GM23338 (cell line): Measurements from ENCODE around the gene CTNNA2. TPM values are rescaled to one million over a fixed set of nuclear protein-coding genes. Genes with fewer than 3 reads are reported as not detected.

Source experiments
- ATAC-seq: fragments of 200-7000 bp; cut with Tn5 transposase; 3 replicates; pipeline ENCODE4 v1.9.1; 2020
- DNase-seq: peaks from one replicate; pipeline ENCODE4 v3.0.0-alpha.2; 2015; ENCODE audit warnings: low spot score
- H2AFZ ChIP-seq: fragments of 200-600 bp; sonication (generic); 2 replicates; pipeline ENCODE4 v1.8.0; 2016; ENCODE audit warnings: antibody characterized with exemption, mild to moderate bottlenecking, moderate library complexity
- H3F3A ChIP-seq: fragments of 200-600 bp; sonication (generic); replicated peaks from 2 replicates; pipeline ENCODE4 v1.8.0; 2017; ENCODE audit warnings: antibody characterized with exemption, mixed run types, low read depth
- H3K27ac ChIP-seq: fragments of 200-600 bp; sonication (generic); 2 replicates; pipeline ENCODE4 v1.6.1; 2016; ENCODE audit warnings: low read depth
- H3K27me3 ChIP-seq: fragments of 200-600 bp; sonication (generic); 2 replicates; pipeline ENCODE4 v1.8.0; 2016; ENCODE audit warnings: mild to moderate bottlenecking, mixed run types, moderate library complexity; ENCODE audit not compliant: insufficient read depth
- H3K36me3 ChIP-seq: fragments of 200-600 bp; sonication (generic); 2 replicates; pipeline ENCODE4 v1.8.0; 2016; ENCODE audit warnings: mild to moderate bottlenecking; ENCODE audit not compliant: insufficient read depth
- H3K4me1 ChIP-seq: fragments of 200-600 bp; sonication (generic); 2 replicates; pipeline ENCODE4 v1.8.0; 2016; ENCODE audit warnings: mild to moderate bottlenecking, moderate library complexity; ENCODE audit not compliant: insufficient read depth
- H3K4me2 ChIP-seq: fragments of 200-600 bp; sonication (generic); 2 replicates; pipeline ENCODE4 v1.7.1; 2017; ENCODE audit warnings: mixed run types
- H3K4me3 ChIP-seq: fragments of 200-600 bp; sonication (generic); 2 replicates; pipeline ENCODE4 v1.6.1; 2016; ENCODE audit warnings: mixed run types
- H3K79me2 ChIP-seq: fragments of 200-600 bp; sonication (generic); replicated peaks from 2 replicates; pipeline ENCODE4 v1.8.0; 2017; ENCODE audit warnings: mild to moderate bottlenecking; ENCODE audit not compliant: insufficient read depth
- H3K9me2 ChIP-seq: fragments of 200-600 bp; sonication (generic); 2 replicates; pipeline ENCODE4 v1.8.0; 2017; ENCODE audit not compliant: insufficient read depth
- H4K20me1 ChIP-seq: fragments of 200-600 bp; sonication (generic); replicated peaks from 2 replicates; pipeline ENCODE4 v1.8.0; 2017; ENCODE audit warnings: mild to moderate bottlenecking; ENCODE audit not compliant: insufficient read depth
- H3K27ac Mint-ChIP-seq: 2 replicates; pipeline ENCODE4 v1.8.0; 2020; ENCODE audit warnings: inconsistent platforms, mild to moderate bottlenecking, moderate library complexity, mixed read lengths
- H3K27me3 Mint-ChIP-seq: 3 replicates; pipeline ENCODE4 v1.8.0; 2022; ENCODE audit warnings: low read depth, mild to moderate bottlenecking, moderate library complexity, mixed read lengths, inconsistent platforms; ENCODE audit not compliant: insufficient read depth, poor library complexity
- H3K36me3 Mint-ChIP-seq: 3 replicates; pipeline ENCODE4 v1.8.0; 2021; ENCODE audit warnings: low read depth, mild to moderate bottlenecking, inconsistent platforms, moderate library complexity, mixed read lengths
- H3K4me1 Mint-ChIP-seq: 3 replicates; pipeline ENCODE4 v1.8.0; 2020; ENCODE audit warnings: mild to moderate bottlenecking, inconsistent platforms, mixed read lengths
- H3K4me3 Mint-ChIP-seq: 3 replicates; pipeline ENCODE4 v1.8.0; 2021; ENCODE audit warnings: moderate library complexity, mild to moderate bottlenecking, inconsistent platforms, mixed read lengths
- H3K9me3 Mint-ChIP-seq: 3 replicates; pipeline ENCODE4 v1.8.0; 2020; ENCODE audit warnings: moderate library complexity, mild to moderate bottlenecking, inconsistent platforms, mixed read lengths
- CREB1 ChIP-seq: fragments of 250-450 bp; sonication (Bioruptor Pico); IDR thresholded peaks from 2 replicates; pipeline ENCODE4 v1.5.0; 2020; ENCODE audit warnings: low read depth, mild to moderate bottlenecking, moderate library complexity
- EZH2 ChIP-seq: fragments of 200-600 bp; sonication (generic); IDR thresholded peaks from one replicate; pipeline ENCODE4 v1.8.0; 2017; ENCODE audit warnings: antibody characterized with exemption, mild to moderate bottlenecking, low read depth; ENCODE audit not compliant: unreplicated experiment
- EZH2phosphoT487 ChIP-seq: fragments of 200-600 bp; sonication (generic); IDR thresholded peaks from one replicate; pipeline ENCODE4 v1.8.1; 2018; ENCODE audit warnings: antibody characterized with exemption; ENCODE audit not compliant: unreplicated experiment
- JUNB ChIP-seq: IDR thresholded peaks from one replicate; pipeline ENCODE4 v1.6.1; 2016; ENCODE audit warnings: antibody characterized with exemption; ENCODE audit not compliant: unreplicated experiment
- NANOG ChIP-seq: IDR thresholded peaks from 2 replicates; pipeline ENCODE4 v1.6.1; 2016; ENCODE audit warnings: antibody characterized with exemption, borderline replicate concordance
- POLR2AphosphoS5 ChIP-seq: IDR thresholded peaks from 2 replicates; pipeline ENCODE4 v1.6.1; 2016; ENCODE audit warnings: antibody characterized with exemption, low read depth
- ZNF114 ChIP-seq: fragments of 250-450 bp; sonication (Bioruptor Pico); IDR thresholded peaks from 2 replicates; pipeline ENCODE4 v1.5.0; 2020; ENCODE audit warnings: mild to moderate bottlenecking, moderate library complexity
- ZNF331 ChIP-seq: fragments of 250-450 bp; sonication (Bioruptor Pico); IDR thresholded peaks from 2 replicates; pipeline ENCODE4 v1.5.0; 2020; ENCODE audit warnings: low read depth, mild to moderate bottlenecking, moderate library complexity
- polyA plus RNA-seq: library from polyadenylated mRNA; unstranded; fragments of >200 nt; fragmentation: Nextera tagmentation; extraction: Ambion mirVana; gene quantifications from 2 replicates; pipeline ENCODE4 v1.2.1, GENCODE V29; 2016
- total RNA-seq: library from RNA; depleted of rRNA; stranded (reverse); fragments of >200 nt; shearing (Covaris generic); gene quantifications from 2 replicates; pipeline ENCODE4 v1.2.3, GENCODE V29; 2014
- TF ChIP-seq, protein P1 (sequence below): IDR thresholded peaks from one replicate; pipeline ENCODE4 v1.6.1; 2018; ENCODE audit warnings: antibody characterized with exemption; ENCODE audit not compliant: unreplicated experiment
- TF ChIP-seq, protein P2 (sequence below): IDR thresholded peaks from 2 replicates; pipeline ENCODE4 v1.6.1; 2016; ENCODE audit warnings: antibody characterized with exemption

CTNNA2 gene
- total and polyA plus RNA-seq, 2 experiments from 2014 or later, result 6.4 to 15.6 TPM

DNA sequence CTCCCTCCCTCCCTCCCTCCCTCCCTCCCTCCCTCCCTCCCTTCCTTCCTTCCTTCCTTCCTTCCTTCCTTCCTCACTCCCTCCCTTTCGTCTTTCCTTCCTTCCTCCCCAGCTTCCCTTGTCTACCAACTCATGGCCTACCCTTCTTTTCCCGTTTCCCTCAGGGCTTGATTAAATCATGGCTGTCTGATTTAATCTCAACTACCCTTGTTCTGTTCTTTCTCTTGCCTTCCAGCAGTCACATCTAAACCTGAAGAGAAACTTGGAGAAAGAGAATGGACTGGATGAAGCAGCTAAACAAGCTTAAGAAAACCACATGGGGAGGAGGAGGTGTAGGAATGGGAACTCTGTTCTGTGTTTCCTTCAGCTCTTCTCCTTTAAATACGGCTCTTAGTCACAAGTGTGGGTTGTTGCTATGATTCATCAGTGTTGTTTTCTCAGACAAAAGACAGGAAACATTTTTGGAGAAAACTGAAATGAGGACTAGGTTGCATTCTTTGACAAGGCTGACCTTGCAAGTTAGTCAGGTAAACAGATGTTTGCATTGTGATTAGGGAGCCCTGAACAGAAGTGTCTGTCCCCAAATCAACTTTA, 613.8 kb downstream of the CTNNA2 start (continued):
- TF ChIP-seq, protein P1, sequence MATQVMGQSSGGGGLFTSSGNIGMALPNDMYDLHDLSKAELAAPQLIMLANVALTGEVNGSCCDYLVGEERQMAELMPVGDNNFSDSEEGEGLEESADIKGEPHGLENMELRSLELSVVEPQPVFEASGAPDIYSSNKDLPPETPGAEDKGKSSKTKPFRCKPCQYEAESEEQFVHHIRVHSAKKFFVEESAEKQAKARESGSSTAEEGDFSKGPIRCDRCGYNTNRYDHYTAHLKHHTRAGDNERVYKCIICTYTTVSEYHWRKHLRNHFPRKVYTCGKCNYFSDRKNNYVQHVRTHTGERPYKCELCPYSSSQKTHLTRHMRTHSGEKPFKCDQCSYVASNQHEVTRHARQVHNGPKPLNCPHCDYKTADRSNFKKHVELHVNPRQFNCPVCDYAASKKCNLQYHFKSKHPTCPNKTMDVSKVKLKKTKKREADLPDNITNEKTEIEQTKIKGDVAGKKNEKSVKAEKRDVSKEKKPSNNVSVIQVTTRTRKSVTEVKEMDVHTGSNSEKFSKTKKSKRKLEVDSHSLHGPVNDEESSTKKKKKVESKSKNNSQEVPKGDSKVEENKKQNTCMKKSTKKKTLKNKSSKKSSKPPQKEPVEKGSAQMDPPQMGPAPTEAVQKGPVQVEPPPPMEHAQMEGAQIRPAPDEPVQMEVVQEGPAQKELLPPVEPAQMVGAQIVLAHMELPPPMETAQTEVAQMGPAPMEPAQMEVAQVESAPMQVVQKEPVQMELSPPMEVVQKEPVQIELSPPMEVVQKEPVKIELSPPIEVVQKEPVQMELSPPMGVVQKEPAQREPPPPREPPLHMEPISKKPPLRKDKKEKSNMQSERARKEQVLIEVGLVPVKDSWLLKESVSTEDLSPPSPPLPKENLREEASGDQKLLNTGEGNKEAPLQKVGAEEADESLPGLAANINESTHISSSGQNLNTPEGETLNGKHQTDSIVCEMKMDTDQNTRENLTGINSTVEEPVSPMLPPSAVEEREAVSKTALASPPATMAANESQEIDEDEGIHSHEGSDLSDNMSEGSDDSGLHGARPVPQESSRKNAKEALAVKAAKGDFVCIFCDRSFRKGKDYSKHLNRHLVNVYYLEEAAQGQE, result no peak
- no peak for TF ChIP-seq CREB1 (CRISPR knock-in tag)
- TF ChIP-seq ZNF331 (CRISPR knock-in tag), result no peak
- no peak for TF ChIP-seq POLR2AphosphoS5

DNA sequence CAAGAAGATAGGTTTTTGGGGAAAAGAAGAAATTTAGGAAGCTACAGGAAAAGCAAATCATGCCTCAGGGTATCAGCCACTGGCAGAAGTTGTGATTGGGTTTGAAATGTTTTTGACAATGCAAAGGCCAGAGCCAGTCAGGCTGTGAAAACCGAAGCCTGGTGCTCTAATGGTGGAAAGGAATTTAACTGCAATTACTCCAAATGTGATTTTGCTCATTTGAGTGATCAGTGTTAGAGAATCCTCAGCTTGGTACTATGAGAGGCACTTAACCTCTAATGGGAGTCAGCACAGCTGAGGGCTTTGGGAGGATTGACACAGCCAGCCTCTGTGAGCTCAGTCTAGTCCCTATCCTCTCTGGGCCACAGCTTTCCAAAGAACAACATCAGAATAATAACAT, 615.2 kb downstream of the CTNNA2 start:
- no peak overlapping the region for H3K4me3 ChIP-seq
- Mint-ChIP-seq H3K36me3 (no peaks in the 10 kb centered on the region), H3K27me3 (peaks cover 3% of the 10 kb centered on the region), H3K27ac (no peak overlapping the region), H3K4me1 (no peaks in the 10 kb centered on the region), H3K4me3 (no peak overlapping the region), H3K9me3 (no peaks in the 10 kb centered on the region)
- H2AFZ ChIP-seq, result no peak overlapping the region
- no peak overlapping the region for H3K27ac ChIP-seq
- no peak for TF ChIP-seq NANOG
- no peaks in the 10 kb centered on the region for H3K4me1 ChIP-seq
- ATAC-seq (no peak), DNase-seq (no peak)
- no peaks in the 10 kb centered on the region for H3K79me2 ChIP-seq
- H3F3A ChIP-seq, result no peaks in the 10 kb centered on the region
- H3K4me2 ChIP-seq, result no peak overlapping the region
- H3K9me2 ChIP-seq, result 0 out of 2 replicates have a peak, but pooled peaks cover 9% of the 10 kb centered on the region
- H3K27me3 ChIP-seq, result no peaks in the 10 kb centered on the region
- no peaks in the 10 kb centered on the region for H4K20me1 ChIP-seq
- H3K36me3 ChIP-seq, result no peaks in the 10 kb centered on the region

DNA sequence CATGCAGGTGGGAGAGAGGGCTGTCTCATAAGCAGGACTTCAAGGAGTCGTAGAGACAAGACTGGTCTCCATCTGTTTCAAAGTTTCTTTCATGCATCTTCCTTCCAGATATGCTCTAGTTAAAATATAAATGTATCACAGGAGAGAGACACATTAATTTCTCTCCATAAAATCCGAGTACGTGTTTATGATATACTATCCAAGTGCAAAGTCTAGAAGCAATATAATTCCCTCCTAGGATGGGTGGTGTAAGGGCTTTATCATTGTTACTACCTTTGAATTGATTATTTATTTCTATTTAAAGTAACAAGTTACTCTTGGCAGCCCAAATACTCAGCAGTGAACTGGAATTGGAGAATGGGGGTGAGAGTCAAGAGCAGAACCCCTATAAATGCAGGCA, 619.4 kb downstream of the CTNNA2 start:
- Mint-ChIP-seq H3K36me3 (peaks cover 3% of the 10 kb centered on the region; the same call in 1 of the 3 replicates), H3K4me1 (peaks cover 10% of the 10 kb centered on the region), H3K27me3 (peaks cover 3% of the 10 kb centered on the region), H3K27ac (no peak overlapping the region), H3K4me3 (no peak overlapping the region), H3K9me3 (peaks cover 5% of the 10 kb centered on the region; the same call in 1 of the 3 replicates)
- ATAC-seq (no peak), DNase-seq (no peak)
- no peaks in the 10 kb centered on the region for H3F3A ChIP-seq
- H3K27me3 ChIP-seq, result no peaks in the 10 kb centered on the region
- H3K36me3 ChIP-seq, result no peaks in the 10 kb centered on the region
- H2AFZ ChIP-seq, result no peak overlapping the region
- no peak overlapping the region for H3K4me2 ChIP-seq
- no peaks in the 10 kb centered on the region for H4K20me1 ChIP-seq
- H3K79me2 ChIP-seq, result no peaks in the 10 kb centered on the region
- H3K9me2 ChIP-seq, result 0 out of 2 replicates have a peak, but pooled peaks cover 4% of the 10 kb centered on the region
- H3K4me1 ChIP-seq, result peaks cover 16% of the 10 kb centered on the region
- H3K27ac ChIP-seq, result no peak overlapping the region
- no peak overlapping the region for H3K4me3 ChIP-seq
- no peak for TF ChIP-seq ZNF331 (CRISPR knock-in tag)
- no peak for TF ChIP-seq CREB1 (CRISPR knock-in tag)
- TF ChIP-seq, protein P2, sequence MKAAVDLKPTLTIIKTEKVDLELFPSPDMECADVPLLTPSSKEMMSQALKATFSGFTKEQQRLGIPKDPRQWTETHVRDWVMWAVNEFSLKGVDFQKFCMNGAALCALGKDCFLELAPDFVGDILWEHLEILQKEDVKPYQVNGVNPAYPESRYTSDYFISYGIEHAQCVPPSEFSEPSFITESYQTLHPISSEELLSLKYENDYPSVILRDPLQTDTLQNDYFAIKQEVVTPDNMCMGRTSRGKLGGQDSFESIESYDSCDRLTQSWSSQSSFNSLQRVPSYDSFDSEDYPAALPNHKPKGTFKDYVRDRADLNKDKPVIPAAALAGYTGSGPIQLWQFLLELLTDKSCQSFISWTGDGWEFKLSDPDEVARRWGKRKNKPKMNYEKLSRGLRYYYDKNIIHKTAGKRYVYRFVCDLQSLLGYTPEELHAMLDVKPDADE, result no peak
- TF ChIP-seq JUNB, result no peak
- TF ChIP-seq, protein P1, result no peak
- no peak for TF ChIP-seq NANOG
- no peak for TF ChIP-seq ZNF114 (CRISPR knock-in tag)
- TF ChIP-seq EZH2, result no peak
- TF ChIP-seq POLR2AphosphoS5, result no peak
- TF ChIP-seq EZH2phosphoT487, result no peak
